ENCODE data around the gene PARD3B. TPM values are rescaled to one million over a fixed set of nuclear protein-coding genes. Genes with fewer than 3 reads are reported as not detected.

Gene PARD3B
- total and polyA plus RNA-seq, 10 of the 15 experiments (the other 5 are each of a cell fraction or from before 2014, with no cell fraction given) = 0.01 to 0.54 (median 0.07) TPM; not detected in 7

GRCh38 chr2:204743393-204743960, 198.2 kb downstream of the PARD3B start (continued):
- TF ChIP-seq ZBTB11 (CRISPR knock-in tag; IDR thresholded peaks at IDR 0.05) (no peak), ZNF384 (IDR thresholded peaks at IDR 0.05; ENCODE audit: borderline replicate concordance, low read depth, low read length) (no peak), BCLAF1 (IDR thresholded peaks at IDR 0.05) (no peak), CHD1 (IDR thresholded peaks at IDR 0.05; ENCODE audit: low read depth, low read length) (no peak), IRF4 (IDR thresholded peaks at IDR 0.05; ENCODE audit: low read depth, low read length) (no peak), ZNF24 (IDR thresholded peaks at IDR 0.05) (no peak), RUNX3 (IDR thresholded peaks at IDR 0.05; ENCODE audit: low read length) (no peak), STAT3 (IDR thresholded peaks at IDR 0.05; ENCODE audit: low read depth, low read length) (no peak), SMC3 (IDR thresholded peaks at IDR 0.05; ENCODE audit: borderline replicate concordance, low read length) (no peak), PAX8 (IDR thresholded peaks at IDR 0.05) (no peak), IKZF1 (conservative IDR thresholded peaks at IDR 0.05) (no peak)
